ENCODE measurements around the gene CEP85. TPM values are rescaled to one million over a fixed set of nuclear protein-coding genes. Genes with fewer than 3 reads are reported as not detected.

CEP85 gene
- total and polyA plus RNA-seq, 4 experiments from 2014 or later: 6.7 to 21.9 (median 14.9) TPM

GRCh38 chr1:26203642-26204318 is 30.2 kb upstream of the CEP85 start:
- intact Hi-C loops (cut with micrococcal nuclease): loop anchor here (2.0 kb wide), 1 partner anchor 31 kb away; the partner anchor contains the start of gene CEP85
- peaks cover 32% of the 10 kb centered on the region for H3K4me1 ChIP-seq (ENCODE audit: insufficient read depth, low read length)
- Mint-ChIP-seq H3K4me3 (no peak overlapping the region), H3K9me3 (no peaks in the 10 kb centered on the region), H3K4me1 (peaks cover 30 to 46% (median 37%) of the 10 kb centered on the region in 4 donors), H3K36me3 (no peaks in the 10 kb centered on the region), H3K27ac (peak overlapping the region in 5 of 7 donors; percentile 1 to 98 (median 76)), H3K27me3 (no peaks in the 10 kb centered on the region)
- H3K4me3 ChIP-seq (ENCODE audit: low read length in 2 of 2): no peak overlapping the region
- CTCF ChIA-PET (ENCODE audit: partially characterized antibody): interaction anchor here (0.7 to 2.7 kb wide), 5 partner anchors 13 to 72 kb away, joined by 3 to 19 read pairs (median 5); partner anchors contain the start of genes CATSPER4, CEP85 and ZNF593
- no peaks in the 10 kb centered on the region for H3K27me3 ChIP-seq (ENCODE audit: insufficient read depth, low read length)
- no peak for DNase-seq
- POLR2A ChIA-PET (ENCODE audit: partially characterized antibody): interaction anchor here (2.0 kb wide), 1 partner anchor 34 kb away, joined by 9 read pairs; the partner anchor contains the start of gene ZNF593
- no peaks in the 10 kb centered on the region for H3K36me3 ChIP-seq (ENCODE audit: insufficient read depth, low read length)
- H3K27ac ChIP-seq (ENCODE audit: low read depth, low read length): no peak overlapping the region
- no peaks in the 10 kb centered on the region for H3K9me3 ChIP-seq (ENCODE audit: control insufficient read depth in 1 of 2, low read length in 2 of 2)

- CTCF ChIA-PET (ENCODE audit: partially characterized antibody): interaction anchor here (0.9 to 2.5 kb wide), 3 partner anchors 23 to 40 kb away, joined by 3 to 10 read pairs (median 3); partner anchors contain the start of genes CEP85 and ZNF593
- Mint-ChIP-seq H3K27me3 (no peaks in the 10 kb centered on the region), H3K4me1 (no peaks in the 10 kb centered on the region), H3K27ac (peak overlapping the region in 4 of 7 donors; percentile 1 to 45 (median 8)), H3K36me3 (no peaks in the 10 kb centered on the region), H3K4me3 (no peak overlapping the region), H3K9me3 (no peaks in the 10 kb centered on the region)
- intact Hi-C loops (cut with micrococcal nuclease): no loop called here
- no peak overlapping the region for H3K4me3 ChIP-seq (ENCODE audit: low read length in 2 of 2)
- no peaks in the 10 kb centered on the region for H3K36me3 ChIP-seq (ENCODE audit: insufficient read depth, low read length)
- no peak for DNase-seq
- H3K4me1 ChIP-seq (ENCODE audit: insufficient read depth, low read length): no peaks in the 10 kb centered on the region
- POLR2A ChIA-PET (ENCODE audit: partially characterized antibody): no interaction called here
- no peaks in the 10 kb centered on the region for H3K27me3 ChIP-seq (ENCODE audit: insufficient read depth, low read length)
- H3K27ac ChIP-seq (ENCODE audit: low read depth, low read length): no peak overlapping the region
- H3K9me3 ChIP-seq (ENCODE audit: control insufficient read depth in 1 of 2, low read length in 2 of 2): no peaks in the 10 kb centered on the region
Observed at GRCh38 chr1:26210147-26210870, 23.7 kb upstream of the CEP85 start.

DNA sequence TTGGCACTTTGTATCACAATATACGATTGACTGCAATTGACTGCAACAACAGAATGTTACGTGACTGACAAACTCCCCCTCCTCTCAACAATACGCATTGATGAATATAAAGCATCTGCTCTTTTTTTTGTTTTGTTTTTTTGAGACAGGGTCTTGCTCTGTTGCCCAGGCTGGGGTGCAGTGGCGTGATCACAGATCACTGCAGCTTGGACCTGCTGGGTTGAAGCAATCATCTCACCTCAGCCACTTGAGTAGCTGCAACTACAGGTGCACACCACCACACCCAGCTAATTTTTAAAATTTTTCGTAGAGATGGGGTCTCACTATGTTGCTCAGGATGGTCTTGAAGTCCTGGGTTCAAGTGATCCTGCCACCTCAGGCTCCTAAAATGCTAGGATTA is 21.3 kb upstream of the CEP85 start:
- CTCF ChIA-PET (ENCODE audit: partially characterized antibody): interaction anchor here (0.6 kb wide), 1 partner anchor 1207 kb away, joined by 3 read pairs; no protein-coding TSS in a partner anchor
- no peaks in the 10 kb centered on the region for H3K27me3 Mint-ChIP-seq
- POLR2A ChIA-PET (ENCODE audit: partially characterized antibody): no interaction called here
- Histone ChIP-seq H3K27ac (ENCODE audit: low read depth, low read length) (no peak overlapping the region), H3K4me1 (ENCODE audit: insufficient read depth, low read length) (no peaks in the 10 kb centered on the region), H3K9me3 (ENCODE audit: control insufficient read depth in 1 of 2, low read length in 2 of 2) (no peaks in the 10 kb centered on the region), H3K27me3 (ENCODE audit: insufficient read depth, low read length) (no peaks in the 10 kb centered on the region), H3K36me3 (ENCODE audit: insufficient read depth, low read length) (no peaks in the 10 kb centered on the region), H3K4me3 (ENCODE audit: low read length in 2 of 2) (no peak overlapping the region)
- intact Hi-C loops (cut with micrococcal nuclease): no loop called here
- no peaks in the 10 kb centered on the region for H3K9me3 Mint-ChIP-seq
- no peak overlapping the region for H3K27ac Mint-ChIP-seq
- no peak for DNase-seq
- H3K36me3 Mint-ChIP-seq: no peaks in the 10 kb centered on the region
- no peaks in the 10 kb centered on the region for H3K4me1 Mint-ChIP-seq
- no peak overlapping the region for H3K4me3 Mint-ChIP-seq

- no peaks in the 10 kb centered on the region for H3K4me1 Mint-ChIP-seq
- H3K27me3 Mint-ChIP-seq: no peaks in the 10 kb centered on the region
- ChIA-PET POLR2A (ENCODE audit: partially characterized antibody) (no interaction called here), CTCF (ENCODE audit: partially characterized antibody) (interaction anchor here (0.7 kb wide), 2 partner anchors 21 to 108 kb away, joined by 3 read pairs; partner anchors contain the start of gene CEP85)
- H3K4me3 Mint-ChIP-seq: no peak overlapping the region
- no peak overlapping the region for H3K27ac Mint-ChIP-seq
- no peaks in the 10 kb centered on the region for H3K36me3 Mint-ChIP-seq
- intact Hi-C loops (cut with micrococcal nuclease): no loop called here
- Histone ChIP-seq H3K36me3 (ENCODE audit: insufficient read depth, low read length) (no peaks in the 10 kb centered on the region), H3K4me1 (ENCODE audit: insufficient read depth, low read length) (no peaks in the 10 kb centered on the region), H3K4me3 (ENCODE audit: low read length in 2 of 2) (no peak overlapping the region), H3K9me3 (ENCODE audit: control insufficient read depth in 1 of 2, low read length in 2 of 2) (no peaks in the 10 kb centered on the region), H3K27me3 (ENCODE audit: insufficient read depth, low read length) (no peaks in the 10 kb centered on the region), H3K27ac (ENCODE audit: low read depth, low read length) (no peak overlapping the region)
- H3K9me3 Mint-ChIP-seq: no peaks in the 10 kb centered on the region
- DNase-seq: no peak
Observed at GRCh38 chr1:26213335-26213905, 20.6 kb upstream of the CEP85 start.

- Mint-ChIP-seq H3K27me3 (no peaks in the 10 kb centered on the region), H3K4me1 (no peaks in the 10 kb centered on the region), H3K36me3 (no peaks in the 10 kb centered on the region), H3K27ac (peak overlapping the region in 1 of 7 donors; percentile 32), H3K9me3 (no peaks in the 10 kb centered on the region), H3K4me3 (no peak overlapping the region)
- Histone ChIP-seq H3K9me3 (ENCODE audit: control insufficient read depth in 1 of 2, low read length in 2 of 2) (no peaks in the 10 kb centered on the region), H3K36me3 (ENCODE audit: insufficient read depth, low read length) (no peaks in the 10 kb centered on the region), H3K27ac (ENCODE audit: low read depth, low read length) (no peak overlapping the region), H3K27me3 (ENCODE audit: insufficient read depth, low read length) (no peaks in the 10 kb centered on the region), H3K4me1 (ENCODE audit: insufficient read depth, low read length) (no peaks in the 10 kb centered on the region), H3K4me3 (ENCODE audit: low read length in 2 of 2) (no peak overlapping the region)
- no peak for DNase-seq
- POLR2A ChIA-PET (ENCODE audit: partially characterized antibody): no interaction called here
- CTCF ChIA-PET (ENCODE audit: partially characterized antibody): interaction anchor here (2.4 kb wide), 1 partner anchor 18 kb away, joined by 6 read pairs; the partner anchor contains the start of gene CEP85
- intact Hi-C loops (cut with micrococcal nuclease): no loop called here
Observed at GRCh38 chr1:26215246-26215645, 18.8 kb upstream of the CEP85 start.

DNA sequence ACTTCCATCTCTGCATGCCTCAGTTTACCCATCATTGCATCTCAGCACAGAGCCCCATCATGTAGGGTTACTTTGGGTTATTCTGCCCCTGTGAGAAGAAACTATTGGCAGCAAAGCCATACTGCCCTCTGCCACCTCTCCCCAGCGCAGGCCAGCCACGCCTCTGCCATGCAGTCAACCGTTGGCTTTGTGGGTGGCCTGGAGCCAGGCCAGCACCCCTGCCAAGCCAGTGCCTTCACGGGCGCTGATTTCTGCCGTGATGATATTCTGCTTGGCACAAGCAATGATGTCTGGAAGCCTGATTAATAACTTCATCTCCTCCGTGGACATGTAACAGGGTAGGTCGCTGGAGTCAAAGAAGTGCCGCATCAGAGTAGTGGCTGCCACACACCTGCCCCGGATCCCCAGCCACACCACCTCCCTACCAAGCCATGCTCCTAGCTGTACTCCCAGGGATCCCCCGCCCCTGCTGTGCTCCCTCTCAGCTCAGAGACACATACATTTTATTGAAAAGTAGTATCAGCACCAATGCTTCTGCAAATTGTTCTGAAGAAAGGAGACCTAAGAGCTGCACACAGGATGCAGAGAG is 15.0 kb upstream of the CEP85 start:
- ChIA-PET POLR2A (ENCODE audit: partially characterized antibody) (no interaction called here), CTCF (ENCODE audit: partially characterized antibody) (interaction anchor here (4.8 kb wide), 1 partner anchor 15 kb away, joined by 13 read pairs; the partner anchor contains the start of gene CEP85)
- Histone ChIP-seq H3K9me3 (ENCODE audit: control insufficient read depth in 1 of 2, low read length in 2 of 2) (no peaks in the 10 kb centered on the region), H3K4me3 (ENCODE audit: low read length in 2 of 2) (no peak overlapping the region), H3K36me3 (ENCODE audit: insufficient read depth, low read length) (no peaks in the 10 kb centered on the region), H3K27ac (ENCODE audit: low read depth, low read length) (no peak overlapping the region), H3K27me3 (ENCODE audit: insufficient read depth, low read length) (no peaks in the 10 kb centered on the region), H3K4me1 (ENCODE audit: insufficient read depth, low read length) (no peaks in the 10 kb centered on the region)
- no peak overlapping the region for H3K27ac Mint-ChIP-seq
- peaks cover 0 to 3% of the 10 kb centered on the region in 2 donors for H3K27me3 Mint-ChIP-seq
- H3K4me1 Mint-ChIP-seq: peaks cover 0 to 2% (median 0%) of the 10 kb centered on the region in 4 donors
- H3K36me3 Mint-ChIP-seq: no peaks in the 10 kb centered on the region
- no peaks in the 10 kb centered on the region for H3K9me3 Mint-ChIP-seq
- H3K4me3 Mint-ChIP-seq: no peak overlapping the region
- intact Hi-C loops (cut with micrococcal nuclease): no loop called here
- no peak for DNase-seq
